ENCODE data around the gene SCGN.
"Not testable (repeated sequence)": the region's sequence is repeated elsewhere in the genome, so short reads cannot be mapped to it uniquely, and the experiment has no call there.

The SCGN gene

DNA sequence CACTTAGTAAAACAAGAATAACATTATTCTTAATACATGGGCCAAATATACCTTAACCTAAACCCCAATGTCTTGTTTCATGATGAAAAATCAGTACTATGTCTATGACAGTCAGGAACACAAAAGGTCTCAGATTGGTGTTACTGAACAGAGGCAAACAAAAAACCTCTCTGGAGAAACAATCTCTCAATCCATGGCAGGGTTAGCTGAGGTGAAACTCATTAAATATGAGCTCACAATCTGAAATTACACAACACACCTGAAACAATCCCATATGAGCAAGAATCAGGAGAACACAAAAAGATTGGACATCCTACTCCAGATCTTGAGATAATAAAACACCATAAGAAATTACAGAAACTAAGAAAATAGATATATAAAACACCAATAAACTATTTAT lies 96.0 kb downstream of the SCGN start:
- H3K27me3 ChIP-seq (ENCODE audit: control insufficient read depth, insufficient read depth, low read length): no peaks in the 10 kb centered on the region
- no peak overlapping the region for H3K4me3 ChIP-seq (ENCODE audit: low read length)
- H3K4me1 ChIP-seq (ENCODE audit: control insufficient read depth, insufficient read depth, low read length): no peaks in the 10 kb centered on the region
- H3K27ac ChIP-seq (ENCODE audit: low read depth, low read length): no peak overlapping the region
- H3K9ac ChIP-seq (ENCODE audit: low read length): no peak overlapping the region
- H3K36me3 ChIP-seq (ENCODE audit: control insufficient read depth, insufficient read depth, low read length): no peaks in the 10 kb centered on the region

DNA sequence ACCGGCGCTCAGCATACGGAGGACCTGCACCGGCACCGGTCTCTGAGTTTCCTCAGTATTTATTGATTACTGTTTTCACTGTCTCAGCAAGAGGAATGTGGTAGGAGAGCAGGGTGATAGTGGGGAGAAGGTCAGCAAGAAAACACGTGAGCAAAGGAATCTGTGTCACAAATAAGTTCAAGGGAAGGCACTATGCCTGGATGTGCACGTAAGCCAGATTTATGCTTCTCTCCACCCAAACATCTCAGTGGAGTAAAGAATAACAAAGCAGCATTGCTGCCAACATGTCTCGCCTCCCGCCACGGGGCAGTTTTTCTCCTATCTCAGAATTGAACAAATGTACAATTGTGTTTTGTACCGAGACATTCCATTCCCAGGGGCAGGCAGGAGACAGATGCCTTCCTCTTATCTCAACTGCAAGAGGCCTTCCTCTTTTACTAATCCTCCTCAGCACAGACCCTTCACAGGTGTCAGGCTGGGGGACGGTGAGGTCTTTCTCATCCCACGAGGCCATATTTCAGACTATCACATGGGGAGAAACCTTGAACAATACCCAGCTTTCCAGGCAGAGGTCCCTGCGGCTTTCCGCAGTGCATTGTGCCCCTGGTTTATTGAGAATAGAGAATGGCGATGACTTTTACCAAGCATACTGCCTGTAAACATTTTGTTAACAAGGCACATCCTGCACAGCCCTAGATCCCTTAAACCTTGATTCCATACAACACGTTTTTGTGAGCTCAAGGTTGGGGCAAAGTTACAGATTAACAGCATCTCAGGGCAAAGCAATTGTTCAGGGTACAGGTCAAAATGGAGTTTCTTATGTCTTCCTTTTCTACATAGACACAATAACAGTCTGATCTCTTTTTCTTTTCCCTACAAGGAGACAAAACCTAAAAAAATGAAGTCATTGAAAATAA lies 96.8 kb downstream of the SCGN start:
- H3K27me3 ChIP-seq (ENCODE audit: control insufficient read depth, insufficient read depth, low read length); H3K4me1 ChIP-seq (ENCODE audit: control insufficient read depth, insufficient read depth, low read length); H3K27ac ChIP-seq (ENCODE audit: low read depth, low read length); H3K9ac ChIP-seq (ENCODE audit: low read length); H3K4me3 ChIP-seq (ENCODE audit: low read length); H3K36me3 ChIP-seq (ENCODE audit: control insufficient read depth, insufficient read depth, low read length): not testable (repeated sequence)

DNA sequence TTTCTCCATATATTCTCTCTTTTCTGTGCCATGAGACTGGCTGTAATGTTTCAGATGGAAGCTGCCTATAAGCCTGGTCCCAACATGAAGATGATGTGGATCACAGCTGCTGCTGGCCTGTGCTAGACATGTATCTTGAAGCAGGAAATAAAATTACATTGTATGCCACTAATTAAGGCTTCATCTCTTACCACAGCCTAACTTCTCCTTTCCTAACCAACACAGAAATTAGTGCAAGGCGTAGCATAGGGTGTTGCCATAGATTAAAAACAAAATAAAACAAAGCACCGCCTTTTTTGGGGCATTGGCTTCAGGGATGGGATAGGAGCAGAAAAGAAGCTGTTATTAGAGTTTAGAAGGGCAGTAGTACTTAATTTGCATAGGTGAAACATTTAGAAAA lies 97.8 kb downstream of the SCGN start:
- no peaks in the 10 kb centered on the region for H3K27me3 ChIP-seq (ENCODE audit: control insufficient read depth, insufficient read depth, low read length)
- no peak overlapping the region for H3K4me3 ChIP-seq (ENCODE audit: low read length)
- H3K9ac ChIP-seq (ENCODE audit: low read length): no peak overlapping the region
- no peaks in the 10 kb centered on the region for H3K36me3 ChIP-seq (ENCODE audit: control insufficient read depth, insufficient read depth, low read length)
- H3K4me1 ChIP-seq (ENCODE audit: control insufficient read depth, insufficient read depth, low read length): no peaks in the 10 kb centered on the region
- H3K27ac ChIP-seq (ENCODE audit: low read depth, low read length): no peak overlapping the region

DNA sequence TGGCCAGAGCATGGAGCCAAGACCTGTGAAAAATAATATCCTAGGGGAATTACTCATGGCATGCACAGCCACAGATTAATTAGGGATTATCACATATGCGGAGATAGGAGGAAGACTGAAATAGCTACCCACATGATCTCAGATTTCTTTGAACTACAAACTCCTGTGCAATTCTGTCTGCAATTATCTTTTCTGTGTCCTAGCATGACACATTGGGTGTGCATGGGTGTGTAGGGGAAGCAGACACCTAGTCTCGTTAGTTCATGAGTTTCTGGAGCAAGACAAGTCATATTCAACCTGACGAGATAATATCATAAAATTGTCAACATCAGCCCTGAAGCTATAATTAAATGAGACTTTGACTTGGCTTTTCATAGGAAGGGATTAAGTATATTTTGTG lies 98.9 kb downstream of the SCGN start:
- H3K27me3 ChIP-seq (ENCODE audit: control insufficient read depth, insufficient read depth, low read length): no peaks in the 10 kb centered on the region
- H3K9ac ChIP-seq (ENCODE audit: low read length): no peak overlapping the region
- no peaks in the 10 kb centered on the region for H3K36me3 ChIP-seq (ENCODE audit: control insufficient read depth, insufficient read depth, low read length)
- H3K27ac ChIP-seq (ENCODE audit: low read depth, low read length): no peak overlapping the region
- H3K4me3 ChIP-seq (ENCODE audit: low read length): no peak overlapping the region
- no peaks in the 10 kb centered on the region for H3K4me1 ChIP-seq (ENCODE audit: control insufficient read depth, insufficient read depth, low read length)

Measured in rectal smooth muscle tissue (tissue), 1 donor.